CD4-positive, alpha-beta memory T cell (primary cell): ENCODE measurements around the gene CNOT4. TPM values are rescaled to one million over a fixed set of nuclear protein-coding genes. Genes with fewer than 3 reads are reported as not detected.
"Not testable (repeated sequence)": the region's sequence is repeated elsewhere in the genome, so short reads cannot be mapped to it uniquely, and the experiment has no call there.

Experiments used
- CTCF ChIA-PET: fragments of 350-600 bp; sonication (Branson Sonifier 250); formaldehyde crosslinking; loops from one replicate; lab custom pipeline; 2021; ENCODE audit warnings: inconsistent platforms; ENCODE audit not compliant: partially characterized antibody; lab: Charles Lee
- POLR2A ChIA-PET: fragments of 350-600 bp; sonication (Branson Sonifier 250); formaldehyde crosslinking; loops from one replicate; lab custom pipeline; 2021; ENCODE audit not compliant: partially characterized antibody; lab: Charles Lee
- DNase-seq, 5 donors: peaks; one replicate each; pipeline versions ENCODE4 v3.0.0 to v3.0.0-alpha.2; 2020 to 2022; ENCODE audit warnings: mixed read lengths in 1 of 5
- H3K27ac ChIP-seq: one replicate; pipeline ENCODE4 v1.7.0; 2013; ENCODE audit warnings: low read depth, low read length
- H3K27me3 ChIP-seq: 2 replicates; pipeline ENCODE4 v1.7.0; 2013; ENCODE audit warnings: mild to moderate bottlenecking, low read length, moderate library complexity; ENCODE audit not compliant: insufficient read depth
- H3K36me3 ChIP-seq: 2 replicates; pipeline ENCODE4 v1.7.0; 2013; ENCODE audit warnings: mild to moderate bottlenecking, low read length, moderate library complexity; ENCODE audit not compliant: insufficient read depth
- H3K4me1 ChIP-seq: 2 replicates; pipeline ENCODE4 v1.7.0; 2013; ENCODE audit warnings: mild to moderate bottlenecking, low read length, moderate library complexity; ENCODE audit not compliant: insufficient read depth
- H3K4me3 ChIP-seq, 2 donors: one replicate each; pipeline ENCODE4 v1.7.0; 2013; ENCODE audit warnings: low read length in 2 of 2, mild to moderate bottlenecking in 1 of 2
- H3K9me3 ChIP-seq, 2 donors: one replicate each; pipeline ENCODE4 v1.7.0; 2013; ENCODE audit warnings: low read length in 2 of 2, control low read depth in 1 of 2; ENCODE audit not compliant: control insufficient read depth in 1 of 2
- H3K27ac Mint-ChIP-seq, 7 donors: one replicate each; pipeline ENCODE4 v1.8.0; 2020 to 2021; ENCODE audit warnings: mixed read lengths in 7 of 7, mild to moderate bottlenecking in 6 of 7, inconsistent platforms in 3 of 7, moderate library complexity in 3 of 7
- H3K27me3 Mint-ChIP-seq, 2 donors: one replicate each; pipeline ENCODE4 v1.8.0; 2020 to 2021; ENCODE audit warnings: mixed read lengths in 2 of 2
- H3K36me3 Mint-ChIP-seq, 2 donors: one replicate each; pipeline ENCODE4 v1.8.0; 2020 to 2021; ENCODE audit warnings: mixed read lengths in 2 of 2, inconsistent platforms in 1 of 2, mild to moderate bottlenecking in 1 of 2
- H3K4me1 Mint-ChIP-seq, 4 donors: one replicate each; pipeline ENCODE4 v1.8.0; 2020 to 2021; ENCODE audit warnings: mixed read lengths in 4 of 4, mild to moderate bottlenecking in 1 of 4
- H3K4me3 Mint-ChIP-seq, 8 donors: one replicate each; pipeline ENCODE4 v1.8.0; 2020 to 2021; ENCODE audit warnings: mixed read lengths in 8 of 8, mild to moderate bottlenecking in 7 of 8, moderate library complexity in 6 of 8, inconsistent platforms in 3 of 8
- H3K9me3 Mint-ChIP-seq, 8 donors: one replicate each; pipeline ENCODE4 v1.8.0; 2020 to 2021; ENCODE audit warnings: mixed read lengths in 8 of 8, mild to moderate bottlenecking in 5 of 8, inconsistent platforms in 3 of 8, moderate library complexity in 1 of 8
- intact Hi-C: fragments of 100-400 bp; cut with micrococcal nuclease; formaldehyde crosslinking; loops from one replicate; pipeline ENCODE4 v1.15.1; 2023
- polyA plus RNA-seq, 2 donors: library from polyadenylated mRNA; unstranded; fragments of 300-500 nt; fragmentation: Illumina TruSeq; gene quantifications; one replicate each; pipeline ENCODE4 v1.2.3, GENCODE V29; 2021
- total RNA-seq, 2 experiments: library from RNA; stranded (reverse); gene quantifications; one replicate each; pipeline ENCODE4 v1.2.3, GENCODE V29; 2021

Gene CNOT4
- total and polyA plus RNA-seq, 4 experiments from 2014 or later: 11.1 to 35.0 (median 26.2) TPM

DNA sequence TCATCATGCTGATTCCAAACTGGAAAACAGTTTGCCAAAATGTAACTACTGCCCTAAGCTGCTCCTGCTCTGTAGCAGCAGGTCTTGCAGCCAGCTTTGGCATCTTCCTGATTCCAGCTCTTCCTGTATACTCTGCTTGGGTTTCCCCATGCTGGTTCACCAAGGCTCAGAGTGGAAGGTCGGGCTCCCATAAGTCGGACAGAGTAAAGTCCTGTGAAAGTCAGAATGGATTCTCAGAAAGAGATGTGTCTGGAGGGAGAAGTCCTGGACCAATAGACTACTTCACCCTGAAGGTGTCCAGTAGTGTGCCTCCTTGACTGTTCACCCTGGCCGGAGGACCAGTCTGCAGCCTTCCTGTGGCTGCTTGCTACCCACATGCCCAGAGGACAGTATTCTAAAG lies 182.4 kb downstream of the CNOT4 start:
- POLR2A ChIA-PET: no interaction called here

DNA sequence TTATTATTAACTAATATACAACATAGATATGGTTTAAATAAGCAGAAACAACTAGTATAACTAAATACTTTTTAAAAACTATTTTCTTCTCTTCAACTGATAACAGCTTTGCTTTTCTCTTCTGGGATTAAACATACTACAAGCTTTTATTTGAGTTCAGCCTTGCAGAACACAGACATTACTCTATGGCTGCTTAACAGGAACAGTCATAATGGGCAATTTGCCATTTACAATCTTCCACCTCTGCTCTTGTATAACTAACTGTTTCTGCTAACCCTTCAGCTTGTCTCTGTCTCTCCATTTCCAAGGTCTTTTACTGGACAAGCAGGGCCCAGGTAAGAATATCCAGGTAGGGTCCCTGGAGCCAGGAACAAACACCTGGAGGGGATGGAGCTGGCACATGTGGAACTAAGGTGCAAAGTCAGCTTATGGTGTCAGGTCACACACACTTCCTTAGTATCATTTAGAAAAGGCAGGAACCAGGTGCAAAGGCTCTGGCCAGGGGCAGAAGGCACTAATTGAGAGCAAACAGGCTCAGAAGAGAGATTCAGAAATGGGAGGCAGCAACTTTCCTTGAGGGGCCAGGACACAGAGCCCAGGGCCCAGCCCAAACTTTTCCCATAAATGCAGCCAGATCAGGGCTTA lies 183.1 kb downstream of the CNOT4 start:
- H3K4me1 Mint-ChIP-seq: peaks cover 0 to 2% (median 0%) of the 10 kb centered on the region in 4 donors
- intact Hi-C loops: no loop called here
- Histone ChIP-seq H3K4me3 (no peak overlapping the region), H3K9me3 (peaks cover 0 to 6% of the 10 kb centered on the region in 2 donors), H3K27me3 (no peaks in the 10 kb centered on the region), H3K36me3 (no peaks in the 10 kb centered on the region), H3K4me1 (no peaks in the 10 kb centered on the region), H3K27ac (no peak overlapping the region)
- H3K4me3 Mint-ChIP-seq: no peak overlapping the region
- peaks cover 0 to 2% of the 10 kb centered on the region in 2 donors for H3K36me3 Mint-ChIP-seq
- H3K27ac Mint-ChIP-seq: no peak overlapping the region
- H3K27me3 Mint-ChIP-seq: peaks cover 0 to 2% of the 10 kb centered on the region in 2 donors
- ChIA-PET CTCF (interaction anchor here (0.7 kb wide), 1 partner anchor 9 kb away, joined by 3 read pairs; no protein-coding TSS in a partner anchor), POLR2A (no interaction called here)
- no peak for DNase-seq
- peaks cover 4 to 30% (median 23%) of the 10 kb centered on the region in 8 donors for H3K9me3 Mint-ChIP-seq

More for the DNA sequence above, 182.4 kb downstream of the CNOT4 start:
- peaks cover 0 to 2% (median 0%) of the 10 kb centered on the region in 4 donors for H3K4me1 Mint-ChIP-seq
- Histone ChIP-seq H3K27me3 (no peaks in the 10 kb centered on the region), H3K36me3 (no peaks in the 10 kb centered on the region), H3K4me3 (no peak overlapping the region), H3K27ac (no peak overlapping the region), H3K9me3 (peaks cover 0 to 6% of the 10 kb centered on the region in 2 donors), H3K4me1 (no peaks in the 10 kb centered on the region)
- no peak for DNase-seq
- CTCF ChIA-PET: no interaction called here
- H3K27me3 Mint-ChIP-seq: peaks cover 0 to 2% of the 10 kb centered on the region in 2 donors
- intact Hi-C loops: no loop called here
- no peak overlapping the region for H3K27ac Mint-ChIP-seq
- H3K9me3 Mint-ChIP-seq: peaks cover 4 to 34% (median 23%) of the 10 kb centered on the region in 8 donors
- no peak overlapping the region for H3K4me3 Mint-ChIP-seq
- H3K36me3 Mint-ChIP-seq: peaks cover 0 to 2% of the 10 kb centered on the region in 2 donors

GRCh38 chr7:135322571-135323340 lies 187.1 kb downstream of the CNOT4 start:
- Mint-ChIP-seq H3K27ac (no peak overlapping the region), H3K27me3 (no peaks in the 10 kb centered on the region), H3K36me3 (peaks cover 0 to 2% of the 10 kb centered on the region in 2 donors), H3K9me3 (peaks cover 0 to 30% (median 20%) of the 10 kb centered on the region in 8 donors), H3K4me3 (no peak overlapping the region), H3K4me1 (no peaks in the 10 kb centered on the region)
- Histone ChIP-seq H3K4me1 (no peaks in the 10 kb centered on the region), H3K4me3 (no peak overlapping the region), H3K9me3 (peaks cover 0 to 6% of the 10 kb centered on the region in 2 donors), H3K27me3 (no peaks in the 10 kb centered on the region), H3K27ac (no peak overlapping the region), H3K36me3 (no peaks in the 10 kb centered on the region)
- ChIA-PET CTCF (no interaction called here), POLR2A (no interaction called here)
- DNase-seq: no peak
- intact Hi-C loops: no loop called here

GRCh38 chr7:135321556-135321955 lies 188.3 kb downstream of the CNOT4 start:
- Histone ChIP-seq H3K36me3 (no peaks in the 10 kb centered on the region), H3K4me3 (no peak overlapping the region), H3K27ac (no peak overlapping the region), H3K27me3 (no peaks in the 10 kb centered on the region), H3K4me1 (no peaks in the 10 kb centered on the region), H3K9me3 (peaks cover 0 to 6% of the 10 kb centered on the region in 2 donors)
- intact Hi-C loops: no loop called here
- Mint-ChIP-seq H3K36me3 (peaks cover 0 to 2% of the 10 kb centered on the region in 2 donors), H3K4me3 (no peak overlapping the region), H3K9me3 (peaks cover 0 to 30% (median 20%) of the 10 kb centered on the region in 8 donors), H3K27me3 (no peaks in the 10 kb centered on the region), H3K27ac (no peak overlapping the region), H3K4me1 (no peaks in the 10 kb centered on the region)
- DNase-seq: no peak
- CTCF ChIA-PET: no interaction called here
- POLR2A ChIA-PET: no interaction called here

DNA sequence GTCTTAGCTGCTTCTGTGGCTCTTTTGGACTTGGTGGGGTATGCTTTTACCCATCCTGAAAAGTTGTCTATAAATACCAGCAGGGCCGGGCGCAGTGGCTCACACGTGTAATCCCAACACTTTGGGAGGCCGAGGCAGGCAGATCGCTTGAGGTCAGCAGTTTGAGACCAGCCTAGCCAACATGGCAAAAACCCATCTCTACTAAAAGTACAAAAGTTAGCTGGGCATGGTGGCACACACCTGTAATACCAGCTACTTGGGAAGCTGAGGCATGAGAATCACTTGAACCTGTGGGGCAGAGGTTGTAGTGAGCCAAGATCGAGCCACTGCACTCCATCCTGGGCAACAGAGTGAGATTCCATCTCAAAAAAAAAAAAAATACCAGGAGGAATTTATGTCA lies 188.9 kb downstream of the CNOT4 start:
- H3K36me3 Mint-ChIP-seq, H3K27ac Mint-ChIP-seq, CTCF ChIA-PET, H3K27me3 Mint-ChIP-seq, H3K4me3 ChIP-seq, H3K4me1 ChIP-seq, H3K27ac ChIP-seq, H3K36me3 ChIP-seq, H3K4me3 Mint-ChIP-seq, intact Hi-C loops, POLR2A ChIA-PET, H3K9me3 ChIP-seq, H3K27me3 ChIP-seq, DNase-seq, H3K4me1 Mint-ChIP-seq: not testable (repeated sequence)
- H3K9me3 Mint-ChIP-seq: peaks cover 0 to 26% (median 18%) of the 10 kb centered on the region in 8 donors

GRCh38 chr7:135320268-135320667 lies 189.6 kb downstream of the CNOT4 start:
- peaks cover 0 to 2% of the 10 kb centered on the region in 2 donors for H3K36me3 Mint-ChIP-seq
- no peak for DNase-seq

GRCh38 chr7:135317676-135318325 lies 192.1 kb downstream of the CNOT4 start:
- no peaks in the 10 kb centered on the region for H3K9me3 ChIP-seq
- Mint-ChIP-seq H3K4me1 (no peaks in the 10 kb centered on the region), H3K9me3 (no peaks in the 10 kb centered on the region), H3K27ac (no peak overlapping the region), H3K36me3 (no peaks in the 10 kb centered on the region), H3K4me3 (no peak overlapping the region), H3K27me3 (no peaks in the 10 kb centered on the region)
- H3K27me3 ChIP-seq: no peaks in the 10 kb centered on the region
- H3K4me3 ChIP-seq: no peak overlapping the region
- no peaks in the 10 kb centered on the region for H3K4me1 ChIP-seq
- H3K36me3 ChIP-seq: no peaks in the 10 kb centered on the region
- H3K27ac ChIP-seq: no peak overlapping the region
- ChIA-PET CTCF (interaction anchor here (1.4 kb wide), 1 partner anchor 8 kb away, joined by 4 read pairs; no protein-coding TSS in a partner anchor), POLR2A (no interaction called here)
- intact Hi-C loops: no loop called here
- DNase-seq: no peak

More at GRCh38 chr7:135320268-135320667, 189.6 kb downstream of the CNOT4 start:
- Histone ChIP-seq H3K4me1 (no peaks in the 10 kb centered on the region), H3K27me3 (no peaks in the 10 kb centered on the region), H3K9me3 (peaks cover 0 to 6% of the 10 kb centered on the region in 2 donors), H3K4me3 (no peak overlapping the region), H3K36me3 (no peaks in the 10 kb centered on the region), H3K27ac (no peak overlapping the region)
- no peaks in the 10 kb centered on the region for H3K27me3 Mint-ChIP-seq
- intact Hi-C loops: no loop called here
- no peak overlapping the region for H3K27ac Mint-ChIP-seq
- ChIA-PET CTCF (no interaction called here), POLR2A (no interaction called here)
- no peaks in the 10 kb centered on the region for H3K4me1 Mint-ChIP-seq
- peaks cover 0 to 20% (median 13%) of the 10 kb centered on the region in 8 donors for H3K9me3 Mint-ChIP-seq
- no peak overlapping the region for H3K4me3 Mint-ChIP-seq
